Right hindlimb (tissue), 1 donor: ENCODE measurements around the gene MRTFB.

Experiments
- DNase-seq: peaks from one replicate; pipeline ENCODE4 v3.0.0-alpha.2; 2018

The MRTFB gene

DNA sequence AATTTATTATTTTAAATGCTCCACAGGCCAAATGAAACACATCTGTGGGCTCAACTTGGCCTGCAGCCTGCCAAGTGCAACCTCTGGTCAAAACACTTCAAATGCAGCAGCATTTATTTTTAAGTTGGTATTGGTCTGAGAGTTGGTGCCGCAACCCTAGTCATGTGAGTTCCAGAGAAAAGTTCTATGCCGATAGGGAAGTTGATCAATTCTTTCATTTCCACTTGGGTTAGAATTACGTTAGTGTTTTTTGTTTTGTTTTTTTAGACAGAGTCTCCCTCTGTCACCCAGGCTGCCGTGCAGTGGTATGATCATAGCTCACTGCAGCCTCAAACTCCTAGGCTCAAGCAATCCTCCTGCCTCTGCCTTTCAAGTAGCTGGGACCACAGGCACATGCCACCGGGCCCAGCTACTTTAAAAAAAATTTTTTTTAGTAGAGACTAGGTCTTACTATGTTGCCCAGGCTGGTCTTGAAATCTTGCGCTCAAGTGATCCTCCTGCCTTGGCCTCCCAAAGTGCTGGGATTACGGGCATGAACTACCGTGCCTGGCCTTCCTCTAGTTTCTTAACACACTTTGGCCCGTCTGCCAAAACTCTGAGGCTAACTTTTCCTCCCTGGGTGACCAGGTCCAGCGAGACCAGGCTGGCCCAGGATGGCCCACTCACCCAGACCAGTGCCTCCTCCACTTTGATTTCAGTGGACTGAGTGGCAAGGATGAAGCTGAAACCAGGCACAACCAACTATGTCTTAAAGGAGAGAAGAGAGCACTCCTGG is 221.1 kb downstream of the MRTFB start:
- DNase-seq: no peak

- DNase-seq: no peak
These were observed 225.5 kb downstream of the MRTFB start for GRCh38 chr16:14296663-14297062.

DNA sequence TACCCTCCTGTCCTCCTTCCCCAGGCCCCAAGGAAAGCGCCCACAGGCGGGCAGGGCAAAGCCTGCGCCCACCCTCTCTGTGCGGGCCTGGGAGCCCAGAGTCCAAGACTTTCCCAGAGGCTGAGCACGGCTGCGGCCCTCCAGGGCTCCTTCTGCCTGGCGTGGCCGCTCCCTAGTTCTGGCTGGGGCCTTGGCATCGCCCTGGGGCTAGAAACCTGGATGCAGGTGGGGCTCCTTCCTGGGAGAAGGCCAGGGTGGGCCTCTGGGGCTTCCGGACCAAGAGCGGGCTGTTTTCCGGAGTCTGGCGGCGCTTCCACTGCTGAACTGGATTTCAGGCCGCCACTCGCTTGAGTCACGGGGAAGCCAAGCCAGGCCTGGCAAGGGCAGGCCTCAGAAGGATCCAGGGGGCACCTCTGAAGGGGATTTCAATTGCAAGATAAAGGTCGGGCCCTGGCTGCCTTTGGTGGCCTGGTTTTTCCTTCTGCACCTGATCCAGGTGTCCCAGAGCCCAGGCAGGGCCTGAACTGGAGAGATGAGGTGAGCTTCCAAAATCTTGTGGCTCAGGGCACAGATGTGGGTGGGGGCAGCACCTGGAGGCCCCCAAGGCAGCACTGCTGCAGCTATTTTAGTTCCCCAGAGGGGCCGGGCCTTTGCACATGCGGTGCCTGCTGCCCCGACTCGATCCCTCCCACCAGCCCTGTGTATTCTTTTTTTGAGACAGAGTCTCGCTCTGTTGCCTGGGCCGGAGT is 227.4 kb downstream of the MRTFB start:
- no peak for DNase-seq

- DNase-seq: peak; percentile 82
These were observed 229.6 kb downstream of the MRTFB start for GRCh38 chr16:14300705-14301168.

- peak; percentile 62 for DNase-seq
These were observed 230.3 kb downstream of the MRTFB start for GRCh38 chr16:14301169-14302030.

GRCh38 chr16:14302031-14302398 is 230.9 kb downstream of the MRTFB start:
- DNase-seq: peak; percentile 76

DNA sequence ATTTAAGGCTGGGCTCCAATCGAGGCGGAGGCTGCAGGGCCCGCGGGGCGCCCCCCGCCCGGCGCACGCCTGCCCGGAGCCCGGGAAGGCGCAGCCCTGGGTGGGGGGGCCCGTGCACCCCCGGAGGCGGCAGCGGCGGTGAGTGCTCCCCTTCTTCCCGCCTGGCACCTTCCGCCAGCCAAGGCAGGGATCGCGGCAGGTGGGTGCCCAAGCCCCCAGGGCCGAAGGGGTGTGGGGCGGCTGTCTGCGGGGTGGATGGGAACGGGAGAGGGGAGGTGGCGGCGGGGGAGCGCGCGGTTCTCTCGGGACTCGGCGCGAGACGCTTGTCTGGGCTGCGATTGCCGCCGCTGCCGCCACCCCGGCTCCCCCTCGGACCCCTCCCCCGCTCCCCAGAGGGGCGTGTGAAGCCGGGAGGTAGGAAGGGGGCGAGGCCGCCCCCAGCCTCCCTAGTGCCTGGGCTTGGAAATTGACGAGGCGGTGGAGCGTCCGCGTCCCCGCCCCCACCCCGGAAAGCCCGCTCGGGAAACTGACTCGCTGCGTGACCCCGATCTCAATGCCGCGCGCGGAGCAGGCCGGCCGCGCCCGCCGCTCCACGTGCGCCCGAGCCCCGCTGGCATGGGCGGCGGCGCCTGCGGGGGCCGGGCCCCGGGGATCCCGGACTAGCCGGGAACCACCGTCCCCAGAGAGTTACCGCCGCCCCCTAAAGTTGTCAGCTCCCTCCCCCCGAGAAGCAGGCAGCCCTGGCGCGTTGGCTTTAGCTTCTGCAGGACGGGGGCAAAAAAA is 231.5 kb downstream of the MRTFB start:
- peak; percentile 50 for DNase-seq

DNA sequence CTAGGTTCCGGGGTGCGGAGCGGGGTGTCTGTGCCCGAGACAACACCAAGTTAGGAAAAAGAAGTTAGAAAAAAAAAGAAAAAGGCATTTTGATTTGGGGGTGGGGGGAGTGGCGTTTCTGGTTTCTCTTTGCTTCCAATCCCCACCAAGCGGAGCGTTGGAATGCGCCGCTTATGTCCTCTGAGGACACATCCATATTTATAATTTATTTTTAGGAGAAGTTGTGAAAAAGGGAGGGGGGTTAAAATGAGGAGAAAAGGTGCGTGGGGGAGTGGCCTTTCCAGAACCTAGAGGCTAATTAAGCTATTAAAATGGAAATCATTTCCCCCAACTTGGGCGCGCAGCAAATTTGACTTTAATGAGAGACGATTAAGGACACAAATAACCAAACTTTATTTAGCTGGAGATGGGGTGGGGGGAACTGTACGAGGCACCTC is 232.1 kb downstream of the MRTFB start:
- DNase-seq: no peak

DNA sequence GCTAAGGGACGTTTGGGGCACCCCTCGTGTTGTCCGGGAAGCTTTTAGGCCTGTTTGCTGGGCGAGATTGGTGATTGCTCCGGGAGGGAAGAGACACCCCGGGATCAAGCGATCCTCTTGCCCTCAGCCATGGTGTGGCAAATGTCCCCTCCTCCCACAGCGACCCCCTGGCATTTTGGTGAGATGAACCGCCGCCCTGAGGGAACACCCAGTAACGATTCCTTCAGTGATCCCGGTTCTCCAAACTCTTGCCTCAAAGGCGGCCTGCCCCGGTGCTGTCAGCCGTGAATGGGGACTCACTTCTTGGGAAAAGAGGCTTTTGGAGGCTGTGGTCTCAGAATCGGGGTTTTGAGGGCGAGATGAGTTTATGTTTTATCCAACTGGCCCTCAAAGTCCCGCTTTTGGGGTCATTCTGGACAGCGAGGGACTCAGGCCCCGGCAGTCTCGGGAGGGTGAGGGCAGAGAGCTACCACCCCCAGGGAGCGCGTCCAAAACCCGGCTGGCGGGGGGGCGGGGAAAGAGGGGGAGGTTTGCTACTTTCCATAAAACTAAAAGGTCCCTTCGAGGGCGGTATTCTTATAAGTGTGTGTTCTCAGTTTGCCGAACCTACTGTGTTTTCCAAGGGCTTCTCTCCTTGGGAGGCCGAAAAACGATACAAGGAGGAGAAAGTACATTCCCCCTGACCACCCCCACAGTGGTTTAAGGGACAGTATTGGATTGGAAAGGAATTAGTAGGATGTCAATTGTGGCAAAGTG is 232.7 kb downstream of the MRTFB start:
- peak; percentile 47 for DNase-seq

DNA sequence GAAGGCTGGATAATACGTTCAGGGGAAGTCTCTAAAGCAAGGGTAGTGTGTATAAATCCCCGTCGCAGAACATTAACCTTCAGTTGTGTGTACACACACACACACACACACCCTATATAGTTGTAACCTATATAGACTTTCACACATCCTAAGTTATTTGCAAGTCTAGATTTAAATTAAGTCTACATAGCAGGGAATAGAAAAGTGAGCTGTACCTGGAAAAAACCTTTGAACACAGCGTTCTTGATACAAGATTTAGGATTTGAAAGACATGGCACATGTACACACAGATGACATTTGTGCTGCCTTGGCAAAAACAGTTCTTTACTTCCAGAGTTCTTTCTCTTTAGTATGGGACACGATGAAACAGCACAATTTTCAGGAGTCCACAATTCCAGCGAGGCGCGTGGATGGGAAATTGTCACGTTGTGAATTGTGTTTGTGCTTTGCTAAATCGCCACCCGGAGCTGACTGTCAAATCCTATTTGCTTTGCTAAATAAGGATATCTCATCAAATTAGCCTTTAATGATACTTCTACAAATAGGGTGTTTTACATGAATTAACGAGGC is 233.9 kb downstream of the MRTFB start:
- DNase-seq: no peak

- no peak for DNase-seq
These were observed 235.5 kb downstream of the MRTFB start for GRCh38 chr16:14306485-14307058.

GRCh38 chr16:14307059-14307526 is 236.0 kb downstream of the MRTFB start:
- DNase-seq: no peak

- DNase-seq: no peak
These were observed 236.6 kb downstream of the MRTFB start for GRCh38 chr16:14307527-14308367.

DNA sequence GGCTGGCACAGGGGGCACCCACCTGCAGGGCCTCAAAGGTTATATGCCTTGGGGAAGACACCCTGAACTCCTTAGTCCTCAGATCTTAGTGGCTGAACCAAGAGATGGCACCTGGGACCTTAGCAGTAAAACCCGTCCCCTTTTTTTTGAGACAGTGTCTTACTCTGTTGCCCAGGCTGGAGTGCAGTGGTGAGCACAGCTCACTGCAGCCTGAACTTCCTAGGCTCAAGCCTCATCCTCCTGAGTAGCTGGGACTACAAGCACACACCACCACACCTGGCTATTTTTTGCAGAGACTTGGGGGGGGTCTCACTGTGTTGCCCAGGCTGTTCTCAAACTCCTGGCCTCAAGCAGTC is 237.2 kb downstream of the MRTFB start:
- no peak for DNase-seq

GRCh38 chr16:14309001-14309886 is 238.1 kb downstream of the MRTFB start:
- DNase-seq: peak; percentile 46

GRCh38 chr16:14309906-14310305 is 238.8 kb downstream of the MRTFB start:
- DNase-seq: no peak

GRCh38 chr16:14310519-14310991 is 239.4 kb downstream of the MRTFB start:
- DNase-seq: peak; percentile 55

DNA sequence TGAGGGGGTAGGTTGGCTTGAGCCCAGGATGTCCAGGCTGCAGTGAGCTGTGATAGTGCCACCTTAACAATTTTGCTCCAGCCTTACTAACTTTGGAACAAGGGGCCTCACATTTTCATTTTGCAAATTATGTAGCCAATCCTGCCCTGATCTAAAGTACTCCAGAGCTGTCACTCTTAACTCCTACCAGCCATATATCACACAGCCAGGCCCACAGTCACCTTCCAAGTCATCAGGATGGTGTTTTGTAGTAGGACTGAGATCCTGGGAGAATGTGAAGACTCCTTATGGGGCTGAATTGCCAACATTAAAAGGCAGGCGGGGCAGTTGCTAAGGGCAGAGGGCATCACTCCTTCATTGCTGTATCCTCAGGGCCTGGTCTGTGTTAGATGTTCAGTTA is 243.0 kb downstream of the MRTFB start:
- DNase-seq: no peak
